Body of pancreas (tissue), 4 donors: Measurements from ENCODE around the gene YIF1A.

Experiments used
- CTCF ChIP-seq, 7 experiments: fragments of 450-650 bp in 4 of 7; fragments of 200-600 bp in 3 of 7; sonication (generic) in 3 of 7; IDR thresholded peaks; one replicate each; pipeline ENCODE4 v1.5.1; 2016 to 2019; ENCODE audit warnings: antibody characterized with exemption in 7 of 7
- POLR2A ChIP-seq, 3 donors: fragments of 450-650 bp; IDR thresholded peaks; one replicate each; pipeline ENCODE4 v1.6.1; 2016; ENCODE audit warnings: antibody characterized with exemption in 3 of 3, mild to moderate bottlenecking in 2 of 3

- TF ChIP-seq CTCF (IDR thresholded peaks at IDR 0.05): peak in 1 of 7 experiments; percentile 89
- TF ChIP-seq POLR2A (IDR thresholded peaks at IDR 0.05): no peak
These were observed 22.6 kb upstream of the YIF1A start for GRCh38 chr11:66311470-66311964.
